Type B pancreatic cell (in vitro differentiated cells): ENCODE data around the gene ARHGAP15. TPM values are rescaled to one million over a fixed set of nuclear protein-coding genes. Genes with fewer than 3 reads are reported as not detected.

Experiments used
- DNase-seq: peaks from one replicate; pipeline ENCODE4 v3.0.0; 2021; ENCODE audit warnings: mixed read lengths; ENCODE audit not compliant: unreplicated experiment; ENCODE audit errors: extremely low spot score
- H3K27ac Mint-ChIP-seq: 2 replicates; pipeline ENCODE4 v1.8.0; 2021; ENCODE audit warnings: mild to moderate bottlenecking, mixed read lengths
- H3K27me3 Mint-ChIP-seq: 2 replicates; pipeline ENCODE4 v1.8.0; 2021; ENCODE audit warnings: mixed read lengths
- H3K36me3 Mint-ChIP-seq: 2 replicates; pipeline ENCODE4 v1.8.0; 2021; ENCODE audit warnings: mixed read lengths
- H3K4me1 Mint-ChIP-seq: one replicate; pipeline ENCODE4 v1.8.0; 2021; ENCODE audit warnings: mixed read lengths; ENCODE audit not compliant: unreplicated experiment
- H3K4me3 Mint-ChIP-seq: 2 replicates; pipeline ENCODE4 v1.8.0; 2021; ENCODE audit warnings: mild to moderate bottlenecking, mixed read lengths
- H3K9me3 Mint-ChIP-seq: 2 replicates; pipeline ENCODE4 v1.8.0; 2021; ENCODE audit warnings: mixed read lengths
- CTCF ChIP-seq: fragments of 200-600 bp; sonication (generic); conservative IDR thresholded peaks from 2 replicates; pipeline ENCODE4 v1.5.0; 2021; ENCODE audit warnings: antibody characterized with exemption, mild to moderate bottlenecking
- total RNA-seq: library from RNA; stranded (reverse); gene quantifications from 2 replicates; pipeline ENCODE4 v1.2.1, GENCODE V29; 2021; ENCODE audit warnings: low replicate concordance

The ARHGAP15 gene
- total RNA-seq, 1 donor from 2014 or later = not detected

- peaks cover 7% of the 10 kb centered on the region for H3K27me3 Mint-ChIP-seq
- no peaks in the 10 kb centered on the region for H3K9me3 Mint-ChIP-seq
- TF ChIP-seq CTCF = no peak
- no peaks in the 10 kb centered on the region for H3K36me3 Mint-ChIP-seq
- no peak for DNase-seq
- H3K27ac Mint-ChIP-seq = no peak overlapping the region
- H3K4me3 Mint-ChIP-seq = no peak overlapping the region
- peaks cover 20% of the 10 kb centered on the region for H3K4me1 Mint-ChIP-seq
Observed at GRCh38 chr2:143730155-143730952, 601.1 kb downstream of the ARHGAP15 start.

GRCh38 chr2:143730953-143731260, 601.7 kb downstream of the ARHGAP15 start:
- no peak for TF ChIP-seq CTCF
- Mint-ChIP-seq H3K4me1 (peaks cover 17% of the 10 kb centered on the region), H3K4me3 (no peak overlapping the region), H3K9me3 (no peaks in the 10 kb centered on the region), H3K27me3 (peaks cover 7% of the 10 kb centered on the region), H3K36me3 (no peaks in the 10 kb centered on the region), H3K27ac (no peak overlapping the region)
- no peak for DNase-seq

GRCh38 chr2:143732076-143732475, 602.9 kb downstream of the ARHGAP15 start:
- peaks cover 7% of the 10 kb centered on the region for H3K27me3 Mint-ChIP-seq
- TF ChIP-seq CTCF = no peak
- no peak overlapping the region for H3K4me3 Mint-ChIP-seq
- H3K36me3 Mint-ChIP-seq = no peaks in the 10 kb centered on the region
- H3K4me1 Mint-ChIP-seq = peaks cover 15% of the 10 kb centered on the region
- no peaks in the 10 kb centered on the region for H3K9me3 Mint-ChIP-seq
- H3K27ac Mint-ChIP-seq = no peak overlapping the region
- DNase-seq = no peak

GRCh38 chr2:143732871-143733270, 603.7 kb downstream of the ARHGAP15 start:
- H3K4me1 Mint-ChIP-seq = peaks cover 14% of the 10 kb centered on the region
- DNase-seq = no peak
- no peak overlapping the region for H3K4me3 Mint-ChIP-seq
- no peaks in the 10 kb centered on the region for H3K9me3 Mint-ChIP-seq
- no peak for TF ChIP-seq CTCF
- H3K27ac Mint-ChIP-seq = no peak overlapping the region
- peaks cover 7% of the 10 kb centered on the region for H3K27me3 Mint-ChIP-seq
- H3K36me3 Mint-ChIP-seq = no peaks in the 10 kb centered on the region

GRCh38 chr2:143734507-143734906, 605.3 kb downstream of the ARHGAP15 start:
- peaks cover 7% of the 10 kb centered on the region for H3K27me3 Mint-ChIP-seq
- H3K4me1 Mint-ChIP-seq = peaks cover 5% of the 10 kb centered on the region
- TF ChIP-seq CTCF = no peak
- H3K9me3 Mint-ChIP-seq = no peaks in the 10 kb centered on the region
- H3K27ac Mint-ChIP-seq = no peak overlapping the region
- no peaks in the 10 kb centered on the region for H3K36me3 Mint-ChIP-seq
- H3K4me3 Mint-ChIP-seq = no peak overlapping the region
- DNase-seq = no peak

- Mint-ChIP-seq H3K4me1 (no peaks in the 10 kb centered on the region), H3K9me3 (no peaks in the 10 kb centered on the region), H3K27me3 (no peaks in the 10 kb centered on the region), H3K4me3 (no peak overlapping the region), H3K27ac (no peak overlapping the region), H3K36me3 (no peaks in the 10 kb centered on the region)
- DNase-seq = no peak
- TF ChIP-seq CTCF = no peak
Observed at GRCh38 chr2:143736904-143737303, 607.7 kb downstream of the ARHGAP15 start.
